Jurkat, Clone E6-1 (cell line): Measurements from ENCODE around the gene IARS1. TPM values are rescaled to one million over a fixed set of nuclear protein-coding genes. Genes with fewer than 3 reads are reported as not detected.

Experiments used
- DNase-seq: peaks from one replicate; pipeline ENCODE4 v3.0.0-alpha.2; 2011; ENCODE audit warnings: low read depth, low spot score
- H3K4me3 ChIP-seq: 2 replicates; pipeline ENCODE4 v1.5.1; 2011; ENCODE audit warnings: mild to moderate bottlenecking, low read length, control low read depth, moderate library complexity
- polyA plus RNA-seq: library from polyadenylated mRNA; unstranded; fragments of >200 nt; gene quantifications from one replicate; pipeline ENCODE4 v1.2.1, GENCODE V29; 2012; ENCODE audit warnings: missing spikeins; ENCODE audit not compliant: insufficient read length, insufficient read depth

IARS1 gene
- polyA plus RNA-seq: 148 TPM

DNA sequence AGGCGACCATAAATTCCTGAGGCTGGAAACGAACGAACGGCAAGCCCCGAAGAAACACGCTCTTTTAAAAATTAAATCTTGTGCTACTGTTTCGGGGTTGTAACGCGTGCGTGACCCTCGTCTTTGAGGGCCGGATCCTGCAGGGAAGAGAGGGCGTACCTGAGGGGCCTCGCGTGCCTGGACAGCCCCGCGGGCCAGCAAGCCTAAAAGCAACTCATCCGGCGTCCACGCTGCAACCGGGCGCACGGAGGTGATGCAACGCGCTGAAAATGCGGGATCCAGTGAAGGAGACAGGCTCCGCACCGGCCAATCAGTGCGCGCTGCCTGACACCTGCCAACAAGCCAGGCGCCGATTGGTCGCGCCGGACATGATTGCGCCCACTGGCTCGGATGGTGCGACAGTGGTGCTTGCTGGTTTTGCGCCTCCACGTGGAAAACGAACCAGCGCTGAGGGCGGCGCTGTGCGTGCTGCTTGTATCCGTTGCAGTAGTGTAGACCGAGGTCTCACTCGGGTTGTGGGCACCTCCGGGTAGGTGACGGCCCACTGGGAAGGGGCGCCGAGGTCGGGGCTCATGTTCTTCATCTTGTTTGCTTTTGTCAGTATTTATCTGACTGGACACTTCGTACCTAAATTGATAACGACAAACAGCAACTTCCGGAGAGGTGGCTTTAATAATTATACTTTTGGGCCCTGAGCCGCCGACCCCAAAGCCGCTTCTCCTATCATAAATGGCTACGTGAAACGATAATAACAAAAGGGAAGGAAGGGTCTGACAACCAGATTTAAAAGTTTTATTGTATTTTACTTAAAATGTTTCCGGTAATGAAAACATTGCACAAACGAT is at the start of gene IARS1:
TSS of gene IARS1 (minus strand) at position 246 of the 845 bp plus-strand sequence. CDS start 4,278 bp downstream, outside the sequence.
- peak; percentile 98 for DNase-seq
- H3K4me3 ChIP-seq: peak within 1 kb of the TSS; percentile 87

DNA sequence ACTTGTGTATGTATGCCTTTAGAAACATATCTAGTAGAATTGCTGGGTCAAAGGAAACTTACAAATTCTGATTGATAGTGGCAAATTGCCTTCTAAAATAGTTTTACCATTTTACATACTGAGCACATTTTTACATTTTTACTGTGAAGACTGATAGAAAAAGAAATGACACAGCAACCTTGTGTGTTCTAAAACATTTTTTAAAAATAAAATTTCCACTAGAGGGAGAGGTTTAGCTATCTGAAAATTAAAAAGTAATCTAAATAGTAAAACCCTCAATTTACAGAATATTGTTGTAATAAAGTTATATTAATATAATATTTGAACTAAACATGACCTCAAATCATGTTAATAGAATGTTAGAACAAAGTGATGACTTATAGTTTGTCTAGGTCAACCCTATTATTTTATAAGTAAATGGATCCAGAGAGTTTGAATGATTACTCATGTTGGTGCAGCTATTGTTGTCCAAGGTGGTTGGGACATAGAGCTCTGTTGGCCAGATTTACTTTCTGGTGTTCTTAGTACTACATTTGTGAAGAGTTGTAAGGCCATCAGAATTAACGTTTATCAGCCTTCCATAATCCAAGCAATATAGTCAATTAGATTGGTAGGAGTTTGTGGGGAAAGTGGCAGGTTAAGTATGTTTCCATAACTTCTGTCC is 49.5 kb upstream of the IARS1 start:
- no peak for DNase-seq
- no peak overlapping the region for H3K4me3 ChIP-seq

DNA sequence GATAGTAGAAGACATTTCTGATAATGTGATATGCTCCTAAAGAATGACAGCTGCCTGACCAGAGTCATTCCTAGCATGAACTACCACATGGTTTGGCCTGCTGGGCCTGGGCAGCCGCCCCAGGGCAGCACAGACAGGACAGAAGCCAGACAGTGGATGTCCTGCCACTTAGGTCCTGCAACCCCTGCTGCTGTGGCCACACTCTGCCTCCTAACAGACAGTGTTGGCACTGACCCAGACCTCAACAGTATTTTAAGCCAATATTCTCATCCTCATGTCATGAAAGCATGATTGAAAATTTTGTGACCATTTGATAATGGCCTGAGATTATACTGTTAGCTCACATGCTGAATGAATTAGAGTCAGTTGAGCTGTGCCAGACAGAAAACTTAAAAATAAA is 48.1 kb upstream of the IARS1 start:
- DNase-seq: no peak
- H3K4me3 ChIP-seq: no peak overlapping the region

DNA sequence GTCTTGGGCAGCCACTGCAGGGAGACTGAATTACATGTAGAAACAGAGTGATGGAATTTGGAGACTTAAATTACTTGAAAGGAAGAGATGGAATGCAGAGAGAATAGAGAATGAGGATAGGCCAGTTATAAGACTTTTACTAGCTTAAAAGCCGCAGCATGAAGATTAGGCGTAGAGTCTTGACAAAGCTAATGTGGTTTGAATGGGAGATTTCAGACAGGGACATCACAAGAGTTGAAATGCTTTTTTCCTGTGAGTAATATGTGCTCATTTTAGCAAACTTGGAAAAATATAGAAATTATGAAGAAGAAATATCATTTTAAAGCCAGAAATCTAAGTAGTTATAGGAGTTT is 39.8 kb upstream of the IARS1 start:
- no peak for DNase-seq
- no peak overlapping the region for H3K4me3 ChIP-seq

DNA sequence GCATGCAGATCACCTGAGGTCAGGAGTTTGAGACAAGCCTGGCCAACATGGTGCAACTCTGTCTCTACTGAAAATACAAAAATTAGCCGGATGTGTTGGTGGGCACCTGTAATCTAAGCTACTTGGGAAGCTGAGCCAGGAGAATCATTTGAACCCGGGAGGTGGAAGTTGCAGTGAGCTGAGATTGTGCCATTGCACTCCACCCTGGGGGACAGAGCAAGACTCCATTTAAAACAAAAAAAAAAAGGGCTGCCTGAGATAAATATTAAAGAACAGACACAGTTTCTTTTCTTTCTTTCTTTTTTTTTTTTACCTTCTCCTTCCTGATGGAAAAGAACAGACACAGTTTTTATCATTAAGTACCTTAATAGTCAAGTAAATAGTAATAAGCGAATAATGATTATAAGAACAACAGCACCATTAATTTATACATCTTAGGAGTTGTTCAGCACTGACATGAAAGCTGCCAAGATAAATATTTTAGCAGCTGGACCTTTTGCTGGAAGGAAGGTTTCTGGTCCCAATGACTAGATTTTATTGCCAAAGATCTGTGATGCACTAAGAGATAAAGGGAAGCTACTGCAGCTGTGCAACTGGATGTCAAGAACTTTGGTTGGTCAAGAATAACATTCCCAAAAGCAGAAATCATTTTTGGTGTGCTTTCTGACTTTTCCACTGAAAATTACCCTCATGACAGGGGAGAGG is 39.2 kb upstream of the IARS1 start:
- DNase-seq: no peak

GRCh38 chr9:92328225-92328624 is 34.7 kb upstream of the IARS1 start:
- H3K4me3 ChIP-seq: no peak overlapping the region
- DNase-seq: peak; percentile 35

More for the DNA sequence above, 39.2 kb upstream of the IARS1 start:
- H3K4me3 ChIP-seq: no peak overlapping the region

- no peak for DNase-seq
Measured at GRCh38 chr9:92327283-92327850, 33.9 kb upstream of the IARS1 start.

DNA sequence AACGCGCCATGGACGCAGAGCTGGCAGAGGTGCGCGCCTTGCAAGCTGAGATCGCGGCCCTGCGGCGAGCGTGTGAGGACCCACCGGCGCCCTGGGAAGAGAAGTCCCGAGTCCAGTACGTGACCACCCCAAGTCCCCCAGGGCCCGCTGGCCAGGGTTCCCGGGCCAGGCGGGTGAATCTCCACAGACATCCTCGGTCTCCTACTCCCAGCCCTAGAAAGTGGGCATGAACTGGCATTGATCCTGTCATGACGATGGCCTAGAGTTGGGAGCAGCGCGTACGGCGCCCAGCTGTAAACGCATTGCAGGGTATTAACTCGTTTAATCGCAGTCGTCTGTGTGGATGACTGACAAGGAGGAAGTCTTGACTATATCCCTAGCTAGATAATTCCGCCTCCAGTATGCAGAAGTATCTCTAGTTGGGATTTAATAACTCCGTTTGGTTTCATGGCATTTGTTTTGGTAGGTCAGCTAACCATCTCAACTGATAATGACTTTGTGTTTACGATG is 32.5 kb upstream of the IARS1 start:
- no peak for DNase-seq
- peak overlapping the region; percentile 69 for H3K4me3 ChIP-seq

More at GRCh38 chr9:92327283-92327850, 33.9 kb upstream of the IARS1 start:
- peak overlapping the region; percentile 69 for H3K4me3 ChIP-seq

GRCh38 chr9:92325269-92325990 is 31.9 kb upstream of the IARS1 start, which contains the start of the genes CENPP and NOL8:
Gene CENPP, plus strand, starts transcription at chr9:92325953.
Gene NOL8, minus strand, starts transcription at chr9:92325350. Its CDS starts 1,189 bp downstream, at chr9:92324161.
- peak within 1 kb of the TSS; percentile 69 for H3K4me3 ChIP-seq
- DNase-seq: peak; percentile 83

- H3K4me3 ChIP-seq: peak overlapping the region; percentile 69
- DNase-seq: no peak
Measured at GRCh38 chr9:92324889-92325268, 31.4 kb upstream of the IARS1 start.

DNA sequence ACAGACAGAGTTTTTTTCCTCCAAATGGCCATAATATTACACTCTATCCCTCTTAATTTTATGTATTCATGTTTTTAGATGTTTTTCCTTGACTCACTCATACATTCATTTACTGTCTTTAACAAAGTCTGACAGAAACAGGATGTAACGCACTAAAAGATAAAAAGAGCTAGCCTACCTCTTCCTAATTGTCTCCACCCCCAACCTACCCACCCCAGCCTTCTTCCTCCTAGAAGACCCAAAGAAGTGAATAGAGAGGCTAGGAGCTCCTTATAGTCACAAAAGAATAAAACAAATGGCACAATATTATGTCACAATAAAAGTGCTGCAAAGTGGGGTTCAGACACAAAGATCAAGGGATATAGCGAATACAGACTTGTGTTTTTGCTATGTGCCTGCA is 30.9 kb upstream of the IARS1 start:
- peak overlapping the region; percentile 69 for H3K4me3 ChIP-seq
- DNase-seq: no peak

GRCh38 chr9:92315456-92315855 is 22.0 kb upstream of the IARS1 start:
- no peak for DNase-seq
- H3K4me3 ChIP-seq: no peak overlapping the region

- no peak overlapping the region for H3K4me3 ChIP-seq
- DNase-seq: no peak
Measured at GRCh38 chr9:92313624-92314012, 20.1 kb upstream of the IARS1 start.

GRCh38 chr9:92312887-92313623 is 19.6 kb upstream of the IARS1 start:
- no peak overlapping the region for H3K4me3 ChIP-seq
- DNase-seq: no peak

GRCh38 chr9:92310562-92310961 is 17.1 kb upstream of the IARS1 start:
- H3K4me3 ChIP-seq: no peak overlapping the region

DNA sequence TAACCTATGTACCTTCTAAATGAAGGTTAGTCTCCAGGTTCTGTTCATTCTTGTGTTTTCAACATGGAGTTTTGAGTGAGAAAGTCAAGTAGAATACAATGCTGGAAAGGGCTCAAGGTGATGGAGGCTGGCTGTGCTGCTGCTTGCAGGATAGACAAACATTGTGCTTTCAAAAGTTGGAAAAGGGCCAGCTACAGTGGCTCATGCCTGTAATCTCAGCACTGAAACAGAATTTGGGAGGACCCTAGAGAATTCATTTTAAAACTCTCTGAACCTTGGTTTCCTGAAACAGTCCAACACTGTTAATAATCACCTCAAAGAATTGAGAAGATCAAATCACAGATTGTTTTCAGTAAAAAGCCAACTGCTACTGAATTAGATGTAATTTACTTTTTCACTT is 15.4 kb upstream of the IARS1 start:
- H3K4me3 ChIP-seq: no peak overlapping the region
- no peak for DNase-seq

More at GRCh38 chr9:92310562-92310961, 17.1 kb upstream of the IARS1 start:
- no peak for DNase-seq

DNA sequence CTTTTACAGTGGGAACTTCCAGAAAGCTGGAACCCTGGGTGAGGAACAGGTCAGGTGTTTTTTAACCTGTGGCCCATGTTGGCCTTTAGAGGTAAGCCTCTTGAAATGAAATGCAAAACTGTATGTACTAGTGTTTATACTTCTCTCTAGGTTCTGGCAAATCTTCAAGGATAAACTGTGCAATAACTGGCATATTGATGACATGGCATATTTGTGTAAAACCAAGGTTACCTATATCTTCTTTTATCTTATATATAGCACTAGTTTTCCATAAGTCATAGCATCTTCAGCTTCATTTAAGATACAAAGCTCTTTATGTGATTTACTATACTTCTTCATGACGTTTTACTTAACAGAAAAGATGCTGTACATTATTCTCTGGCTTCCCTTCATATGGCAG is 7.4 kb upstream of the IARS1 start:
- no peak overlapping the region for H3K4me3 ChIP-seq
- DNase-seq: no peak

GRCh38 chr9:92299116-92299515 is 5.6 kb upstream of the IARS1 start:
- no peak for DNase-seq

More at GRCh38 chr9:92299116-92299515, 5.6 kb upstream of the IARS1 start:
- no peak overlapping the region for H3K4me3 ChIP-seq
